IgD-negative memory B cell (primary cell): ENCODE measurements around the gene DUSP16. TPM values are rescaled to one million over a fixed set of nuclear protein-coding genes. Genes with fewer than 3 reads are reported as not detected.
A peak's percentile ranks its signal among the peaks of the same experiment; 100 is the strongest.

ENCODE experiments used
- H3K27ac Mint-ChIP-seq, 3 donors: one replicate each; pipeline ENCODE4 v1.8.0; 2020 to 2022; ENCODE audit warnings: mild to moderate bottlenecking in 3 of 3, mixed read lengths in 3 of 3, moderate library complexity in 1 of 3
- H3K27me3 Mint-ChIP-seq: one replicate; pipeline ENCODE4 v1.8.0; 2021; ENCODE audit warnings: mixed read lengths
- H3K36me3 Mint-ChIP-seq: one replicate; pipeline ENCODE4 v1.8.0; 2020; ENCODE audit warnings: mild to moderate bottlenecking, mixed read lengths
- H3K4me1 Mint-ChIP-seq, 3 donors: one replicate each; pipeline ENCODE4 v1.8.0; 2020 to 2022; ENCODE audit warnings: mixed read lengths in 3 of 3, mild to moderate bottlenecking in 1 of 3
- H3K4me3 Mint-ChIP-seq, 4 donors: one replicate each; pipeline ENCODE4 v1.8.0; 2020 to 2022; ENCODE audit warnings: mild to moderate bottlenecking in 4 of 4, mixed read lengths in 4 of 4, moderate library complexity in 3 of 4
- H3K9me3 Mint-ChIP-seq, 3 donors: one replicate each; pipeline ENCODE4 v1.8.0; 2020 to 2021; ENCODE audit warnings: mixed read lengths in 3 of 3, mild to moderate bottlenecking in 1 of 3
- polyA plus RNA-seq: library from polyadenylated mRNA; unstranded; fragments of 300-500 nt; fragmentation: Illumina TruSeq; gene quantifications from one replicate; pipeline ENCODE4 v1.2.3, GENCODE V29; 2021

DUSP16 gene
- polyA plus RNA-seq, 1 donor from 2014 or later, result 0.30 TPM

GRCh38 chr12:12542964-12543363 lies 19.7 kb downstream of the DUSP16 start:
- Mint-ChIP-seq H3K27ac (no peak overlapping the region), H3K4me3 (no peak overlapping the region), H3K36me3 (peaks cover 3% of the 10 kb centered on the region), H3K9me3 (peaks cover 0 to 4% (median 0%) of the 10 kb centered on the region in 3 donors), H3K4me1 (peaks cover 4 to 9% (median 5%) of the 10 kb centered on the region in 3 donors), H3K27me3 (no peaks in the 10 kb centered on the region)

GRCh38 chr12:12542286-12542685 lies 20.4 kb downstream of the DUSP16 start:
- peaks cover 3% of the 10 kb centered on the region for H3K36me3 Mint-ChIP-seq
- peaks cover 0 to 4% (median 0%) of the 10 kb centered on the region in 3 donors for H3K9me3 Mint-ChIP-seq
- H3K4me3 Mint-ChIP-seq, result no peak overlapping the region
- H3K4me1 Mint-ChIP-seq, result peaks cover 4 to 11% (median 5%) of the 10 kb centered on the region in 3 donors
- H3K27ac Mint-ChIP-seq, result no peak overlapping the region
- no peaks in the 10 kb centered on the region for H3K27me3 Mint-ChIP-seq

GRCh38 chr12:12541782-12542181 lies 20.9 kb downstream of the DUSP16 start:
- Mint-ChIP-seq H3K4me1 (peaks cover 4 to 11% (median 5%) of the 10 kb centered on the region in 3 donors), H3K36me3 (peaks cover 3% of the 10 kb centered on the region), H3K27me3 (no peaks in the 10 kb centered on the region), H3K27ac (no peak overlapping the region), H3K4me3 (no peak overlapping the region), H3K9me3 (peaks cover 0 to 4% (median 0%) of the 10 kb centered on the region in 3 donors)

GRCh38 chr12:12540261-12541013 lies 22.2 kb downstream of the DUSP16 start:
- H3K9me3 Mint-ChIP-seq, result peaks cover 0 to 4% (median 0%) of the 10 kb centered on the region in 3 donors
- H3K27me3 Mint-ChIP-seq, result no peaks in the 10 kb centered on the region
- peak overlapping the region in 3 of 4 donors; percentile 10 to 72 (median 46) for H3K4me3 Mint-ChIP-seq
- peaks cover 4 to 11% (median 5%) of the 10 kb centered on the region in 3 donors for H3K4me1 Mint-ChIP-seq
- no peak overlapping the region for H3K27ac Mint-ChIP-seq
- H3K36me3 Mint-ChIP-seq, result no peaks in the 10 kb centered on the region

- H3K27me3 Mint-ChIP-seq, result no peaks in the 10 kb centered on the region
- H3K27ac Mint-ChIP-seq, result no peak overlapping the region
- H3K36me3 Mint-ChIP-seq, result no peaks in the 10 kb centered on the region
- peaks cover 0 to 4% (median 0%) of the 10 kb centered on the region in 3 donors for H3K9me3 Mint-ChIP-seq
- H3K4me3 Mint-ChIP-seq, result no peak overlapping the region
- H3K4me1 Mint-ChIP-seq, result peaks cover 4 to 11% (median 5%) of the 10 kb centered on the region in 3 donors
Observed at GRCh38 chr12:12539028-12539810, 23.4 kb downstream of the DUSP16 start.

GRCh38 chr12:12538535-12538934 lies 24.1 kb downstream of the DUSP16 start:
- peaks cover 4 to 11% (median 5%) of the 10 kb centered on the region in 3 donors for H3K4me1 Mint-ChIP-seq
- H3K4me3 Mint-ChIP-seq, result no peak overlapping the region
- H3K27ac Mint-ChIP-seq, result no peak overlapping the region
- H3K36me3 Mint-ChIP-seq, result no peaks in the 10 kb centered on the region
- H3K9me3 Mint-ChIP-seq, result peaks cover 0 to 4% (median 0%) of the 10 kb centered on the region in 3 donors
- H3K27me3 Mint-ChIP-seq, result no peaks in the 10 kb centered on the region

GRCh38 chr12:12537421-12537820 lies 25.2 kb downstream of the DUSP16 start:
- Mint-ChIP-seq H3K4me3 (no peak overlapping the region), H3K36me3 (no peaks in the 10 kb centered on the region), H3K27me3 (no peaks in the 10 kb centered on the region), H3K9me3 (peaks cover 0 to 4% (median 0%) of the 10 kb centered on the region in 3 donors), H3K27ac (no peak overlapping the region), H3K4me1 (peaks cover 4 to 11% (median 5%) of the 10 kb centered on the region in 3 donors)

- H3K4me3 Mint-ChIP-seq, result no peak overlapping the region
- H3K27ac Mint-ChIP-seq, result peak overlapping the region in 1 of 3 donors; percentile 73
- no peaks in the 10 kb centered on the region for H3K27me3 Mint-ChIP-seq
- no peaks in the 10 kb centered on the region for H3K36me3 Mint-ChIP-seq
- H3K9me3 Mint-ChIP-seq, result no peaks in the 10 kb centered on the region
- H3K4me1 Mint-ChIP-seq, result peaks cover 0 to 4% (median 0%) of the 10 kb centered on the region in 3 donors
Observed at GRCh38 chr12:12534975-12535374, 27.7 kb downstream of the DUSP16 start.

- peak overlapping the region in 1 of 3 donors; percentile 83 for H3K27ac Mint-ChIP-seq
- H3K4me3 Mint-ChIP-seq, result no peak overlapping the region
- H3K9me3 Mint-ChIP-seq, result peaks cover 0 to 2% (median 0%) of the 10 kb centered on the region in 3 donors
Observed at GRCh38 chr12:12534166-12534866, 28.3 kb downstream of the DUSP16 start.

GRCh38 chr12:12533238-12533829 lies 29.3 kb downstream of the DUSP16 start:
- H3K27ac Mint-ChIP-seq, result no peak overlapping the region
- peaks cover 0 to 2% (median 0%) of the 10 kb centered on the region in 3 donors for H3K9me3 Mint-ChIP-seq
- no peaks in the 10 kb centered on the region for H3K36me3 Mint-ChIP-seq
- H3K27me3 Mint-ChIP-seq, result no peaks in the 10 kb centered on the region
- H3K4me1 Mint-ChIP-seq, result peaks cover 0 to 6% (median 0%) of the 10 kb centered on the region in 3 donors
- H3K4me3 Mint-ChIP-seq, result no peak overlapping the region

More at GRCh38 chr12:12534166-12534866, 28.3 kb downstream of the DUSP16 start:
- Mint-ChIP-seq H3K27me3 (no peaks in the 10 kb centered on the region), H3K4me1 (peaks cover 0 to 4% (median 0%) of the 10 kb centered on the region in 3 donors), H3K36me3 (no peaks in the 10 kb centered on the region)

GRCh38 chr12:12531194-12531593 lies 31.5 kb downstream of the DUSP16 start:
- peaks cover 0 to 2% (median 0%) of the 10 kb centered on the region in 3 donors for H3K9me3 Mint-ChIP-seq
- H3K4me1 Mint-ChIP-seq, result peaks cover 0 to 4% (median 2%) of the 10 kb centered on the region in 3 donors
- H3K27me3 Mint-ChIP-seq, result no peaks in the 10 kb centered on the region
- H3K27ac Mint-ChIP-seq, result no peak overlapping the region
- no peaks in the 10 kb centered on the region for H3K36me3 Mint-ChIP-seq
- no peak overlapping the region for H3K4me3 Mint-ChIP-seq

GRCh38 chr12:12529783-12530421 lies 32.8 kb downstream of the DUSP16 start:
- H3K27me3 Mint-ChIP-seq, result no peaks in the 10 kb centered on the region
- H3K9me3 Mint-ChIP-seq, result peaks cover 0 to 2% (median 0%) of the 10 kb centered on the region in 3 donors
- H3K4me3 Mint-ChIP-seq, result no peak overlapping the region
- H3K4me1 Mint-ChIP-seq, result peaks cover 0 to 4% (median 2%) of the 10 kb centered on the region in 3 donors
- no peak overlapping the region for H3K27ac Mint-ChIP-seq
- no peaks in the 10 kb centered on the region for H3K36me3 Mint-ChIP-seq

- peak overlapping the region in 1 of 4 donors; percentile 1 for H3K4me3 Mint-ChIP-seq
- no peaks in the 10 kb centered on the region for H3K27me3 Mint-ChIP-seq
- H3K36me3 Mint-ChIP-seq, result no peaks in the 10 kb centered on the region
- H3K27ac Mint-ChIP-seq, result no peak overlapping the region
- peaks cover 0 to 4% (median 2%) of the 10 kb centered on the region in 3 donors for H3K4me1 Mint-ChIP-seq
- H3K9me3 Mint-ChIP-seq, result peaks cover 0 to 2% (median 0%) of the 10 kb centered on the region in 3 donors
Observed at GRCh38 chr12:12528361-12529270, 34.0 kb downstream of the DUSP16 start.
